GM04504 (cell line): ENCODE measurements around the gene TRIB2.

Source experiments
- DNase-seq: peaks from one replicate; pipeline ENCODE4 v3.0.0-alpha.2; 2012; ENCODE audit warnings: low read depth

TRIB2 gene

GRCh38 chr2:12742891-12743290, 26.2 kb downstream of the TRIB2 start:
- no peak for DNase-seq

- no peak for DNase-seq
Measured at GRCh38 chr2:12750166-12750905, 33.6 kb downstream of the TRIB2 start.

GRCh38 chr2:12754643-12755042, 37.9 kb downstream of the TRIB2 start:
- no peak for DNase-seq

GRCh38 chr2:12755384-12755783, 38.6 kb downstream of the TRIB2 start:
- DNase-seq, result no peak

GRCh38 chr2:12759248-12759647, 42.5 kb downstream of the TRIB2 start:
- peak; percentile 91 for DNase-seq

- no peak for DNase-seq
Measured at GRCh38 chr2:12761104-12761503, 44.4 kb downstream of the TRIB2 start.

- no peak for DNase-seq
Measured at GRCh38 chr2:12762337-12762736, 45.6 kb downstream of the TRIB2 start.

GRCh38 chr2:12762976-12763375, 46.2 kb downstream of the TRIB2 start:
- DNase-seq, result no peak

GRCh38 chr2:12763486-12763885, 46.8 kb downstream of the TRIB2 start:
- DNase-seq, result no peak

GRCh38 chr2:12764075-12764730, 47.5 kb downstream of the TRIB2 start:
- peak; percentile 44 for DNase-seq

GRCh38 chr2:12764849-12765605, 48.3 kb downstream of the TRIB2 start:
- no peak for DNase-seq

- no peak for DNase-seq
Measured at GRCh38 chr2:12766421-12766879, 49.7 kb downstream of the TRIB2 start.

GRCh38 chr2:12767541-12767940, 50.8 kb downstream of the TRIB2 start:
- no peak for DNase-seq

GRCh38 chr2:12767996-12768624, 51.4 kb downstream of the TRIB2 start:
- DNase-seq, result no peak

- no peak for DNase-seq
Measured at GRCh38 chr2:12769492-12770105, 52.9 kb downstream of the TRIB2 start.

GRCh38 chr2:12770300-12770968, 53.7 kb downstream of the TRIB2 start:
- no peak for DNase-seq

- no peak for DNase-seq
Measured at GRCh38 chr2:12771154-12771553, 54.4 kb downstream of the TRIB2 start.

GRCh38 chr2:12773586-12774394, 57.1 kb downstream of the TRIB2 start:
- no peak for DNase-seq

- DNase-seq, result no peak
Measured at GRCh38 chr2:12774395-12774727, 57.6 kb downstream of the TRIB2 start.

- no peak for DNase-seq
Measured at GRCh38 chr2:12776521-12776961, 59.8 kb downstream of the TRIB2 start.

- DNase-seq, result no peak
Measured at GRCh38 chr2:12778369-12778768, 61.6 kb downstream of the TRIB2 start.
